ENCODE measurements around the gene CLCN6.

Gene CLCN6

DNA sequence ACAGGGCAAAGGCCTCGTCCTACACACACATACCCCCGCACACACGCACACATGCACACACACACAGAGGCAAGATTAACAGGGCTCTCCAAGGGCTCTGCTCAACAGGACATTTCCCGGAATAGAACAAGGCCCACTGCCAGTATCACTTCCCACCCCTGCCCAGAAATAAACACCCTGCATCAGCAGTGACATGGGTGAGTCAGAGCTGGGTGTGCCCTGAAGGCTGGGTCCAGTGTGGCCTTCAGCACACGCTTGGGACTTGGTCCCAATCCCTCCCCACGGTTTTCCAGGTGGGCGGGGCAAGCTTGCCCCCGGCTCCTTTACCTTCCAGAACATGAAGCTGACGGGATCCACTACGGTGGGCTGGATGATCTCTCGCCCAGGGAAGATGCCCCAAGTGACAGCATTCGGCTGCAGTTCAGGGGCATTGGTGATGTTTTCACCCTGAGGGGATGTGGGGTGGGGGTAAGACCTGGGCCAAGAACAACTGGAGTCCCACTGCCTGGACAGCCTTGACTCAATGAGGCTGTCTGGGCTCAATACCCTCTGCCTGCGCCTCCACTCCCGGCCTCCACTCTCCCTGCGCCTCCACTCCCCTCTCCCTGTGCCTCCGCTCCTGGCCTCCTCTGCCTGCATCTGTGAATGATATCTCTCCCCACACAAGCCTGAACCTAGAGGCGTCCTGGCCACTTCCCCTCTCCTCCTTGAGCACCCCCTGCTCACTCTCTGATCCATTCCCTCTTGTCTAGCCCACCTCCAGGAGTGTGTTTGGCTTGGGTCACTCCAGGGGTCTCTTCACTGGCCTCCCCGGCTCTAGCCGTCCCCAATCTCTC lies 14.9 kb upstream of the CLCN6 start:
- no peak overlapping the region for H3K27ac ChIP-seq
- H3K4me2 ChIP-seq, result no peak overlapping the region
- TF ChIP-seq, protein P1, sequence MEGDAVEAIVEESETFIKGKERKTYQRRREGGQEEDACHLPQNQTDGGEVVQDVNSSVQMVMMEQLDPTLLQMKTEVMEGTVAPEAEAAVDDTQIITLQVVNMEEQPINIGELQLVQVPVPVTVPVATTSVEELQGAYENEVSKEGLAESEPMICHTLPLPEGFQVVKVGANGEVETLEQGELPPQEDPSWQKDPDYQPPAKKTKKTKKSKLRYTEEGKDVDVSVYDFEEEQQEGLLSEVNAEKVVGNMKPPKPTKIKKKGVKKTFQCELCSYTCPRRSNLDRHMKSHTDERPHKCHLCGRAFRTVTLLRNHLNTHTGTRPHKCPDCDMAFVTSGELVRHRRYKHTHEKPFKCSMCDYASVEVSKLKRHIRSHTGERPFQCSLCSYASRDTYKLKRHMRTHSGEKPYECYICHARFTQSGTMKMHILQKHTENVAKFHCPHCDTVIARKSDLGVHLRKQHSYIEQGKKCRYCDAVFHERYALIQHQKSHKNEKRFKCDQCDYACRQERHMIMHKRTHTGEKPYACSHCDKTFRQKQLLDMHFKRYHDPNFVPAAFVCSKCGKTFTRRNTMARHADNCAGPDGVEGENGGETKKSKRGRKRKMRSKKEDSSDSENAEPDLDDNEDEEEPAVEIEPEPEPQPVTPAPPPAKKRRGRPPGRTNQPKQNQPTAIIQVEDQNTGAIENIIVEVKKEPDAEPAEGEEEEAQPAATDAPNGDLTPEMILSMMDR (conservative IDR thresholded peaks at IDR 0.05; ENCODE audit: low read depth, low read length), result no peak
- H3K79me2 ChIP-seq (ENCODE audit: insufficient read depth, low read depth), result no peaks in the 10 kb centered on the region
- H3K36me3 ChIP-seq (ENCODE audit: insufficient read depth), result no peaks in the 10 kb centered on the region
- no peaks in the 10 kb centered on the region for H4K20me1 ChIP-seq (ENCODE audit: insufficient read depth)
- H3K4me1 ChIP-seq (ENCODE audit: low read depth, poor library complexity, severe bottlenecking), result no peaks in the 10 kb centered on the region
- no peaks in the 10 kb centered on the region for H3K27me3 ChIP-seq (ENCODE audit: insufficient read depth, low read depth)
- no peak overlapping the region for H3K9ac ChIP-seq
- H2AFZ ChIP-seq (ENCODE audit: low read depth), result no peak overlapping the region
- H3K4me3 ChIP-seq (IDR thresholded peaks at IDR 0.05; ENCODE audit: insufficient read depth, low read depth, low read length), result no peak overlapping the region

DNA sequence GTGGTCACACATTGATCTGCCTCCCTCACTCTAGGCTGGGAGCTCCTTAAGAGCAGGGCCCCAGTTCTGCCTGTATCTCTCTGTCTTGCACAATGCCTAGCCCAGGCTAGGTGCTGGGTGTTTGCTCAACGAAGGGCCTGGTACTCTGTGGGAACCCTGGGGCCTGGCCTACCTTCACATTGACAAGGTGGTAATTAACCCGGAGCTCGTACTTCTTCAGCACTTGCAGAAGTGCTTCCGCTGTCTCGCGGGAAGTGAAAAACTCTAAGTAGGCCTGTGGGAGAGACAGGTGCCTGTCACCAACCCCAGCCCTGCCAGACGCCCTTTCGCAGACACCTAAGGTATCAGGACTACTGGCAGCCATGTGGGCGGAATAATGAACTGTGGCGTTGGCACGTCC lies 13.9 kb upstream of the CLCN6 start:
- Histone ChIP-seq H3K9ac (no peak overlapping the region), H3K27me3 (ENCODE audit: insufficient read depth, low read depth) (no peaks in the 10 kb centered on the region), H3K4me2 (no peak overlapping the region), H3K27ac (no peak overlapping the region), H3K4me3 (IDR thresholded peaks at IDR 0.05; ENCODE audit: insufficient read depth, low read depth, low read length) (no peak overlapping the region), H2AFZ (ENCODE audit: low read depth) (no peak overlapping the region), H3K79me2 (ENCODE audit: insufficient read depth, low read depth) (no peaks in the 10 kb centered on the region), H3K36me3 (ENCODE audit: insufficient read depth) (no peaks in the 10 kb centered on the region), H4K20me1 (ENCODE audit: insufficient read depth) (no peaks in the 10 kb centered on the region), H3K4me1 (ENCODE audit: low read depth, poor library complexity, severe bottlenecking) (no peaks in the 10 kb centered on the region)
- TF ChIP-seq, protein P1 (conservative IDR thresholded peaks at IDR 0.05; ENCODE audit: low read depth, low read length), result no peak

GRCh38 chr1:11793819-11794218 lies 12.2 kb upstream of the CLCN6 start:
- Histone ChIP-seq H3K79me2 (ENCODE audit: insufficient read depth, low read depth) (no peaks in the 10 kb centered on the region), H2AFZ (ENCODE audit: low read depth) (no peak overlapping the region), H3K27ac (no peak overlapping the region), H4K20me1 (ENCODE audit: insufficient read depth) (no peaks in the 10 kb centered on the region), H3K36me3 (ENCODE audit: insufficient read depth) (no peaks in the 10 kb centered on the region), H3K9ac (no peak overlapping the region), H3K4me3 (IDR thresholded peaks at IDR 0.05; ENCODE audit: insufficient read depth, low read depth, low read length) (no peak overlapping the region), H3K27me3 (ENCODE audit: insufficient read depth, low read depth) (no peaks in the 10 kb centered on the region), H3K4me2 (no peak overlapping the region), H3K4me1 (ENCODE audit: low read depth, poor library complexity, severe bottlenecking) (no peaks in the 10 kb centered on the region)
- TF ChIP-seq, protein P1 (conservative IDR thresholded peaks at IDR 0.05; ENCODE audit: low read depth, low read length), result no peak

DNA sequence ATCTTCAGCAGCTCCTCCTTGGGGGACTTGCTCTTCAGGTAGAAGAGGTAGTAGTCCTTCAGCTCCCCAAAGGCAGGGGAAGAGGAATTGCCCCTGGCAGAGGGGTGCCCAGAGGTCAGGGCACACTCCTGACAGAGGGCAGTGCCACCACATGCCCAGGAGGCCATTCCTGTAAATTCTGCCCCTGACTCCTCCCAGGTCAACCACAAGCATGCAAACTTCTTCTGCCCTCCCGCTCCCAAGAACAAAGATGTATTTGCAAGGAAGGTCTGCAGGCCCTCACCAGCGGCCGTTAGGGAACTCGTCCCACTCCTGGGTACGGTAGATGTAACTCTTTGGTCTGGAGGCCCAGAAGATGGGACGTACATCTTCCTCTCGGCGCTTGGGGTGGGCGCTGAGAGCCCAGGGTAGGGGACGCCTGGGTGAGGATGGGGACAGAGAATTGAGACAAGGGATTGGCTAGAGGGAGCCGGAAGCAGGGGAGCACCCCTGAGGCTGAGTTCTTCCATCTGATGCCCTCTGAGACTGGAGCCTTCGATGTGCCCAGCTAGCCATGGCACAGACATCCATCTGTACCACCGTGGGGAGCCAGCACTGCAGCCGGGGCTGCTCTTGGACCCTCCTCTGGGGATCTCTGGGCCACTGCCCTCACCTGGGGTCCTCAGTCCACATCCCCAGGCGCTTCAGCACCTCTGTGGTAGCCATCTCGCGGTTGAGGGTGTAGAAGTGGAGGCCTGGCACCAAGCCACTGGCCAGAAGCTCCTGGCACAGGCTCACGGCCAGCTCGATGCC lies 11.3 kb upstream of the CLCN6 start:
- no peak overlapping the region for H3K4me3 ChIP-seq (IDR thresholded peaks at IDR 0.05; ENCODE audit: insufficient read depth, low read depth, low read length)
- no peaks in the 10 kb centered on the region for H4K20me1 ChIP-seq (ENCODE audit: insufficient read depth)
- H3K4me2 ChIP-seq, result no peak overlapping the region
- H3K36me3 ChIP-seq (ENCODE audit: insufficient read depth), result no peaks in the 10 kb centered on the region
- no peak overlapping the region for H2AFZ ChIP-seq (ENCODE audit: low read depth)
- no peaks in the 10 kb centered on the region for H3K27me3 ChIP-seq (ENCODE audit: insufficient read depth, low read depth)
- no peaks in the 10 kb centered on the region for H3K79me2 ChIP-seq (ENCODE audit: insufficient read depth, low read depth)
- H3K27ac ChIP-seq, result no peak overlapping the region
- H3K4me1 ChIP-seq (ENCODE audit: low read depth, poor library complexity, severe bottlenecking), result no peaks in the 10 kb centered on the region
- TF ChIP-seq, protein P1 (conservative IDR thresholded peaks at IDR 0.05; ENCODE audit: low read depth, low read length), result no peak
- H3K9ac ChIP-seq, result no peak overlapping the region

Measured in KMS-11 (cell line).